H1 (cell line): Measurements from ENCODE around the gene MTAP.

Experiments
- ATF2 ChIP-seq: IDR thresholded peaks from 2 replicates; pipeline ENCODE4 v1.6.1; 2012; ENCODE audit warnings: low read length, inconsistent platforms
- CEBPB ChIP-seq: IDR thresholded peaks from 2 replicates; pipeline ENCODE4 v1.6.1; 2012; ENCODE audit warnings: low read depth, low read length
- CREB1 ChIP-seq: IDR thresholded peaks from 2 replicates; pipeline ENCODE4 v1.6.1; 2012; ENCODE audit warnings: inconsistent platforms
- CTCF ChIP-seq, 3 experiments: IDR thresholded peaks; 1 replicate in 2 of 3; 2 replicates in 1 of 3; pipeline versions ENCODE4 v1.5.1 to v1.6.1; 2011; ENCODE audit warnings: low read length in 3 of 3, mild to moderate bottlenecking in 3 of 3, inconsistent platforms in 2 of 3, low read depth in 1 of 3, moderate library complexity in 1 of 3; ENCODE audit not compliant: insufficient read depth in 1 of 3; ENCODE audit errors: control extremely low read depth in 1 of 3
- EGR1 ChIP-seq: IDR thresholded peaks from 2 replicates; pipeline ENCODE4 v1.6.1; 2011; ENCODE audit warnings: low read depth, low read length, borderline replicate concordance
- EZH2 ChIP-seq: fragments of 200-600 bp; sonication (generic); IDR thresholded peaks from 2 replicates; pipeline ENCODE4 v1.7.1; 2012; ENCODE audit warnings: low read depth, mild to moderate bottlenecking, moderate library complexity, low read length, inconsistent platforms; ENCODE audit not compliant: severe bottlenecking
- POLR2AphosphoS5 ChIP-seq: IDR thresholded peaks from 2 replicates; pipeline ENCODE4 v1.6.1; 2011; ENCODE audit warnings: low read depth, low read length
- RFX5 ChIP-seq: IDR thresholded peaks from 2 replicates; pipeline ENCODE4 v1.6.1; 2011; ENCODE audit warnings: low read depth, low read length, improper control_type of control experiment, borderline replicate concordance
- RXRA ChIP-seq: IDR thresholded peaks from 2 replicates; pipeline ENCODE4 v1.6.1; 2011; ENCODE audit warnings: low read depth, mild to moderate bottlenecking, low read length, moderate library complexity; ENCODE audit not compliant: insufficient read depth
- SIN3A ChIP-seq, 2 experiments: IDR thresholded peaks in 1 of 2; conservative IDR thresholded peaks in 1 of 2; 2 replicates each; pipeline ENCODE4 v1.6.1; 2011 to 2012; ENCODE audit warnings: low read length in 2 of 2, improper control_type of control experiment in 1 of 2, low read depth in 1 of 2, mild to moderate bottlenecking in 1 of 2
- SUZ12 ChIP-seq: fragments of 200-600 bp; sonication (generic); IDR thresholded peaks from 2 replicates; pipeline ENCODE4 v1.6.1; 2012; ENCODE audit warnings: mild to moderate bottlenecking, inconsistent platforms, low read length, moderate library complexity, mixed read lengths
- TCF12 ChIP-seq: IDR thresholded peaks from 2 replicates; pipeline ENCODE4 v1.6.1; 2011; ENCODE audit warnings: low read depth, mild to moderate bottlenecking, low read length

DNA sequence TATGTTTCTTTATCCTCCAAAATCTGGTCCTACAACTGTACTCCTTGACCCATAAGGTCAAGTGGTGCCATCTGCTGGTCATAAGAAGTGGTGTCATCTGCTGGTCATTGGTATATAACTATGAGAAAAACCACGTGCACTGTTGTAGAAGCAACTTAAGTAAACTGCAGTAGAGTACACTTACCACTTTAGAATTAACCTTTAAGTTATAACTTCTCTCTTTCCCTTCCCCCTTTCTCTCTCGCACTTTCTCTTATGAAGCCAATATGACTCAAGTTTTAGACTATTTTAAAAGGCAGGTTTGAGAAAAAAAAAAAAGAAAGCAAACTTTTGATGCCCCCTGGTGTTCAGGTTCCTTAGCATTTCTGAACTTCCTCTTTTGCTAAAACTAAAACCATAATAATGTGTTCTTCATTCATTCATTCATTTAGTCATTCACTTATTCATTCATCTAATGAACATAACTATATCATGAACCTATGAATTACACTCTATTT is 12.8 kb upstream of the MTAP start:
- TF ChIP-seq TCF12 (no peak), CTCF (IDR thresholded peaks at IDR 0.05; ENCODE audit: control extremely low read depth in 1 of 3, insufficient read depth in 1 of 3, low read depth in 1 of 3, low read length in 3 of 3) (peak in 2 of 3 experiments; percentile 72 to 80; a peak in 3 of 4 replicates), SIN3A (conservative IDR thresholded peaks at IDR 0.05 in 1 of 2, IDR thresholded peaks at IDR 0.05 in 1 of 2; ENCODE audit: low read depth in 1 of 2, low read length in 2 of 2) (no peak), POLR2AphosphoS5 (no peak), RFX5 (no peak), RXRA (no peak), CREB1 (no peak), EZH2 (no peak), EGR1 (no peak), ATF2 (no peak), CEBPB (no peak), SUZ12 (no peak)
